Stimulated activated CD4-positive, alpha-beta T cell treated with anti-CD3 and anti-CD28 coated beads, Interleukin-1b, Interleukin-23, amount 100 ng/mL, for 48 hours (primary cell): ENCODE data around the gene ITGB7.

Experiments
- DNase-seq: peaks from one replicate; pipeline ENCODE4 v3.0.0-alpha.2; 2020

The ITGB7 gene

DNA sequence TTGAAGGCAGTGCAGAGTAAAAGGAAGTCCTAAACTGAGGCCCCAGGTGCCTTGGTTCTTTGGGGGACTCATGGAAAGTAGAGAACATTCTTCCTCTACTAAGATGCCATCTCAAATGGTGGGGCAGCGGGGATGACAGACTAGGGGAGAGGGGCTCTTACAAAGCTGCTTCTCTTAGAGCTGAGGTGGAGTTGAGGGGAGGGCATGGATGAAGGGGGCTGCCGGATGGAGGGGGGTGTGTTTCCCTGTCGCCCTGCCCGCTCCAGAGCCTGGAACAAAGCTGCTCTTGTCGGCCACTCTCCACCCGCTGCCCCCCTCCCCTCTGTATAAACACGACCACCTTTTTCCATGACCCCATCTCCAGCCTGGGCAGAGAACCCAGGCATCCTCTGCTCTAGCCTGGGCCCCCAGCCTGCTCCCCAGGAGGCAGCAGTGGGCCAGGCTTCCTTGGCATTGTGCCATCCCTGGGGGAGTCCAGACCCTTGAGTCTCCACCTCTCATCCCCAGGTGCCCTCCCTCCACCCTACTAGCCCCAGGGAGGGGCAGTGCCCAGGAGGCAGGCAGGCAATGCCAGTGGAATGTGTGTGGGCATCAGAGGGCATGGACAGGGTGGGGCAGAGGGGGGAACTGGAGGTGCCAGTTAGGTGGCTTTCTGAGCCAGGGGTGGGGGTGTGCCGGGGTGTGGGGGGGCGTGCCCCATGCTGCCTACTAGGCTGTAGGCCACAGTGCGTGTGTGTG is 23.2 kb upstream of the ITGB7 start:
- DNase-seq, result no peak

DNA sequence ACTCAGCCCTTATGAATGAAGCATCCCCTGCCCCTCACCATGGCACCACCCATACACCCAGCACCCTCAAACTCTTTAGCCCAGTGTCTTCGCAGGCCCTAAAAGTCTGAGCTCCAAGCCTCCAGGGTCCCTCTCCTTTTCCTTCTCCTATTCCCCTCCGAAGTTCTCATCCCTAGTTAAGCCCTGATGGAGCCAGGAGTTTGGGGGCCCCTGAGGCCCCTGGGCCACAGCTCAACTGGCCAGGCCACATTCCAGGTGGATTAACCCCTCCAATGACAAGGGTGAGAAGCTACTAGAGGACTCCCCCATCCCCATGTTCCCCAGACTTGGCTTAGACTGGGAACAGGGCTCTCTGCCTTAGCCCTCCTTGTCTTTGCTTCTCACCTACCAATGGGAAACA is 22.4 kb upstream of the ITGB7 start:
- DNase-seq, result no peak

DNA sequence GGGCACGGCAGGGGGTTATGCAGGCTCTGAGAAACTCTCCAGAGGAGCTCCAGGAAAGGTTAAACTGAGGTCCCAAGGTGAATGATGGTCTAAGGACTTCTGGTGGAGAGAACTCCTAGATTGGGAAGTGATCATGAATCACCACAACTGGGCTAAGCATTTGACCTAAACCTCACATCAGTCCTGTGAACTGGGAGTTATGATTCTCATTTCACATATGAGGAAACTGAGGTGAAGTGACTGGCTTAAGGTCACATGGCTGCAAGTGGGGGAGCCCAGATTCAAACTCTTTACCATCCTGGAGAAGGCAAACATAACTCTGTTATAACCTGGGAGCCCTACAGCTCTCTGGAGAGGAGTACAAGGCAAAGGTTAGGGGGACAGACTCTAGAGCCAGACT is 20.8 kb upstream of the ITGB7 start:
- DNase-seq, result no peak

DNA sequence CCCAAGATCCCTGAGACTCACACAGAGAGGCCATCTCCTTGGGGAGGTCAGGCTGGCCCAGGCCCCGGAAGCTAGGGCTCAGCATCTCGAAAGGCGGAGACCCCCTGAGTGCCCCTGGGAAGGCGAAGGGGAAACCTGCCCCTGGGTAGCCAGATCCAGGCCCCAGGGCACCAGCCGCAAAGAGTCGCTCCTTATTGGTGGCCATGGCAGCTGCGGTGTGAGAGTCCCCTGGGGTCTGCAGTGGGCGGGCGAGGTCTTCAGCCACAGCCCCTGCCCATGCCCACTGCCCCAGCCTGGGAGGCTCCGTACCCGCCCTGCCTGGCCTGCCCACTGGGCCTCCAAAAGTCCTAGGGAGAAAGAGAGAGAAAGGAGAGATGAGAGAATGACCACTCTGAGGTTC is 20.3 kb upstream of the ITGB7 start:
- no peak for DNase-seq

DNA sequence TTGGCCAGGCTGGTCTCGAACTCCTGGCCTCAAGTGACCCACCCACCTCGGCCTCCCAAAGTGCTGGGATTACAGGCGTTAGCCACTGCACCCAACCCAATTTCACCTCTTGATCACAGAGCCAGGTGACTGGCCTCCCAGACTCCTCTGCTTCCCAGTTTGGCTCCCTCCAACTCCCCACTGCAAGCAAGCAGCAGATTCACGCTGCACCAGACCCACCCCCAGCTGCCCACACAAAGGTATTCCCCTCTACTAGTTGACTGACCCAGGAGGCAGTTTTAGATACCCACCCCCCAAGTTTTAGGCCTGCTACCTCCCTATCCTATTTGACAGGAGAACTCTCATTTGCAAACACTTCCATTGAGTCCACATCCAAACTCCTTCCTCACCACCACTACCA is 19.8 kb upstream of the ITGB7 start:
- DNase-seq, result no peak

DNA sequence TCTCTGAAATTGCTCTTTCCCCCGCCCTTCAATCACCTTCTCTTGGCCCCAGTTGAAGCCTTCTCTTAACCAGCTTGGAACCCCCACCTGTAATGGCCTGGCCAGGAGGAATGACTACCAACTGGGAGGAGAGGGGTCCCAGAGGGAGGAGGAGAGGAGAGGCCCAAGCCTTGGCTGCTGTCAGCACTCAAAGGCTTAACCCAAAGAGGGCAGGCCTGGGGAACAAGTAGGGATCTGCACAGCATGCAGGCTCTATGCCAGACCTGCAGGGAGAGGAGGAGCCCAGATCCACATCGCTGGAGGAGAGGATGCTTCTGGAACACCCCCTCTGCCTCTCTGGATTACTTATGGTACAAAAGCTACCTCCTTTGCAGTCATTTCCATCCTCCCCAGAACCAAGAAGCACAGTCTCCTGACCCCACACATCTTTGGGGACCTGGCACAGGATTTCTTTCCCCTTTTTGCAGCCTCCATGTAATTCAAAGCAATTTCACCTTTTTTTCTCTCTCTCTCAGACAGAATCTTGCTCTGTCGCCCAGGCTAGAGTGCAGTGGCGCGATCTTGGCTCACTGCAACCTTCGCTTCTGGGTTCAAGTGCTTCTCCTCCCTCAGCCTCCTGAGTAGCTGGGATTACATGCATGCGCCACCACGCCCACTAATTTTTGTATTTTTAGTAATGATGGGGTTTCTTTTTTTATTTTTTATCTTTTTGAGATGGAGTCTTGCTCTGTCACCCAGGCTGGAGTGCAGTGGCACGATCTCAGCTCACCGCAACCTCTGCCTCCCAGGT is 18.8 kb upstream of the ITGB7 start:
- no peak for DNase-seq

DNA sequence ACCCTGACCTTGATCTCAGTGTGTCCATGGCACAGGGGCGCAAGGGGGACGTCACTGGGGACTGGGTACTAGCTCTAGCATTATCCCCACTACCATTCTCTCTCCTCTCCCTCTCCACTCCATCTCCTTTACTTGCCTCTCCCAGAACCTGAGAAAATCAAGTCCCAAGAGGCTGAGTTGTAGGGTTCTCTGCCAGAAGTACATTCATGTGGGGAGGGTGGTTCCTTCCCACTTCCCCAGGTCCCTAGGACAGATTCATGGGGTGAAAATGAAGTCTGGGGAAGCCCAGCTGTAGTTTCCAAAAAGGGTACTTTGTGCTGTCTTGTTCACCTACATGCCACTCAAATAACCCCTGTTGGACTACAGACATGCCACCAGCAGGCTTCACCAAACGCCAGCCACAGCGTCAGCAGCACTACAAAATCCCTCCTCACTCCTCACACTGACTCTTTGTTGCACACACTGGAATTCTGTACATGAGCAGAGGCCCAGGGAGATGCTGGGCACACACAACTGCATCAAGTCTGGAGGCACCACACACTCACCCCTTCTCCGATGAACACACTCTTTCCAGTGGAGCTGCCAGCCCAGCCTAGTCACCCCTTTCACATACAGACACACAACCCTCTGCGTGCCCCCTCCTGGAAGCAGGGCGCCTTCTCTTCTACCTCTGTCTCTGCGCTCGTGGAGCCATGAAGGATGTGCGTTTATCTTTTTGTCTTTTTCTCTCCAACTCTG is 18.0 kb upstream of the ITGB7 start:
- DNase-seq, result no peak

DNA sequence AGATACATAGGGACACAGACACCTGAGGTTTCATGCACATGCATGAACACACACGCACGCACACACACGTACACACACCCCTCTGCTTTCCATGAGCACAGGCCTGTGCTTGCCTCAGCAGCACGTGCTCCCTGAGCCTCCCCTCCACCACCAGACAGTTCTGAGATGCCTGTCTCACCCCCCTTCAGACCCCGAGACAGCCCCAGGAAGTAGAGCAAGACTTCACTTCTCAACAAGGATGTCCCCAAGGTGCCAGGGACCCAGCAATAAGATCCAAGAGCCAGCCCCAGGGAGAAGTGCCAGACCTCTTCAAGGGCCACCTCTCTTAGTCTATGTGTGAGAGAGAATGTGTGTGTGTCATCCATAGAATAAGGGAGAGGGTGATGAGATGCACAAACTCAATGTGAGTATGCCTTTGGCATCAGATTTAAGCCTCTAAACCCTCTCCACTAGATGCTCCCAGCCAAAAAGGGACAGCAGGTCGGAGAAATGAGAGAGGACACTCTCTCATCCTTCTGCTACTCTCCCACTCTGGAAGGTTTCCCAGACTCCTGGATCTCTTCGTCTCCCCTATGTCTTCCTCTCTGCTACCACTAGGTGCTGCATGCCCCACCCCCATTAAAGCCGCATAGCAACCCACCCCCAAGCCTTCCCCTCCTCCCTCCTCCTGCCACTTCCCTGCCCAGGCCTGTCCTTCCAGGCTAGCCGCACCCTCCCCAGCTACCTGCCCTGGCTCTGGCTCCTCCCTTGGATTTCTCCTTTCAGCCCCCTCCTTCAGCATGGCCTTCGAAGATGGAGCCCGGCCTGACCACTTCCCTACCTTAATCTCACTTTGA is 17.2 kb upstream of the ITGB7 start:
- DNase-seq, result no peak

DNA sequence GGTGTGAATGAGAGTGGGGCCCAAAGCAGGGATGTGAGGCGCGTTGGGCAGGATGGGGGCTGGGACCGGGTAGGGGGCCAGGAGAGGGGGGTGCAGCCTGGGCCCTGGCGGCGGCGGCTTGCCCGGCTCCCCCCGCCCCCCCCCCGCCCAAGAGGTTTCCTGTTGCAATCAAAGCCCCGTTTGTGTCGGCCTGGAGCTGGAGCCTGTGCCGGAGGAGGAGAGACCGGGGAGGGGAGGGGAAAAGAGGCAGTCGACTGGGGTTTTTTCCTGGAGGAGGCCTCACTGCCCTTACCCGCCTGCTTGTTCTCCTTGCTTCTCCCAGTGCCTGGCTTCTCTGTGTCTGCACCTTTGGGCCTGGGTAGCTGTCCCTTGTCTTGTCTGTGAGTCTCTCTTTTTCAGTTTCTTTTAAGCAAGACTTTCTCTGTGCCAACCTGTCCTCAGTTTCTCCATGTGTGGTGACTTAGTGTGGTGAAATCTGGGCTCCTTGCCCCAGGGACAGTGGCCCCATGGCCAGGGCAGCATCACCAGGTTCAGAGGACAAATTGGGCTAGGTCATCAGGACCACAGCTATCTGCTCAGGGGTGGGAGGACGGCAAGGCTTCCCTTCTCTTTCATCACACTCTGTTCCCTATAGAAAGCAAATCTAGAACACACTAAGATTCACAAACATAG is 16.5 kb upstream of the ITGB7 start:
- DNase-seq, result no peak

DNA sequence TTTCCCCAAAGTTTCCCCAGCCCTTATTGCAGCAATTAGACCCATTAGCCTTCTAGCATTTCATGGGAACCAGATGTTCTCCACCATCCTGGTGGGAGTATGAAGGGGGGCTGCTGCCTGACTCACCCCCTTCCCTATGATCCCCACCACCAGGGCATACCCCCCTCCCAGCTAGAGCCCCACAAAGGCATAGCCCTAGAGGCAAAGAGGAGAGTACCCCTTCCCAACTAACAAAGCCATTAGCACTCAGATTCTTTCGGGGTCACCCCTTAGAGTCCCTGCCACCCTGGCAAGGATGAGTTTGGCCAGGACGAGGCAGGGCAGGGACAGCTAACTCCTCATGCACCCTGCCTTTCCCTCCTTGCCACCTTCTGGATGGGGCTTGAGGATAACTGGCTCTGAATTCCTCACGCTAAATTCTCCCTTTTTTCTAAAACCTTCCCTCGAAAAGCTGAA is 15.8 kb upstream of the ITGB7 start:
- no peak for DNase-seq

DNA sequence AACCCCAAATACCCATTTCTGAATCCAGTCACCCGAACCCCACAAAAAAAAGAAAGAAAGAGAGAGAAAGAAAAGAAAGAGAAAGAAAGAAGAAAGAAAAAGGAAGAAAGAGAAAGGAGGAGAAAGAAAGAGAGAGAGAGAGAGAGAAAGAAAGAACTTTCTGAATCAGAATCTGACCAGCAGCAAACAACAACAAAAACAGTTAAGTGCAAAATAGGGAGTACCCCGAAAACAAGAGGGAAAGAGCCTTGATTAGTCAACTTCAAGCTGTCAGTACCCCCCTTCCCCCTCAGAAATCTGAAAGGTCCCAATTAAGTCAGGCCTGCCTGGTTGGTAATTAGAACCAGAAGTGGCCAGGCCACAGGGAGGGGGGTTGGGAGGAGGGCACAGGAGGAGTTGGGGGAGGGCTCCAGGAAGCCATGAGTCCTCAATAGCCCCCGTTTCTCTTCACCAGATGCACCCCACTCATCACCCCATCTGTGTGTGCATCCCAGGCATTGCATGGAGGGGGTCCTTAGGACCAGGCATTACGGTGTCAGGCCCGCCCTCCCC is 15.2 kb upstream of the ITGB7 start:
- DNase-seq, result no peak

DNA sequence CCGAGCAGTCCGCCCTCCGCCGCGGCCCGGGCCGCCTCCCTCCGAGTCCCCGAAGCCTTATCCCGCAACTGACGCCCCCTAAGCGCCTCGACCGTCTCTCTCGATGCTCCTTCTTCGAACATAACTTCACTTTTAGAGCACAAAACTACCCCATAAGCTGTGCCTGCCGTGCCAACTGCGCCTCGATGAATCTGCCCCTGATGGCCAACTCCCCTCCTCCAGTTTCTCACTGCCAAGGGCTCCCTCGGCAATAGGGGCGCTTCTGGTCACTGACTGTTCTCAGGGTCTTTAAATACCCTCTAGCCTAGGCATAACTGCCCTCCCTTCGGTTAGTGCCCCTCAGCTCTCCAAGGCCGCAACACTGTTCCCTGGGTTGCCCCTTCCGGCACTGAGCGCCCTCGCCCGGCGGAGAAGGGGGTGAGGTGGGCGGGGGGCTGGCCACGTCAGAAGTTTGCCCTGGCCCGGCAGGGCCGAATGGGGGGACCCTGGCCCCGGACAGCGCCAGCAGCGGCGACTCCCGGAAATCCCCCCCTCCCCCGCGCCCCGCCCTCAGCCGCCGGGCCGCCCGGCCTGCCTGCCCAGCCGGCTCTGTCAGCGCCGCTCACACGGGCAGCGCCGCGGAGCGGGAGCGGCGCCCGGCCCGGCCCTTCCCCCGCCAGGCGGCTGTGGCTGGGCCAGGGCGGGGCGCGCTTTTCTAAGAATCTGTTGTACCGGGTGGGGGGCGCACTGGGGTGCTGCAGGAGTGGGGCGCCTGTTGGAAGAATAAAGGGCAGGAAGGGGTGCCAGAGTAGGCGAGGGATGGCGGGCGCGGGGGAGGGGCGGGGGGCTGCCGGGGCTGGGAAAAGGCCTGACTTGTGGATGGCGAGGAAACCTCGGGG is 14.4 kb upstream of the ITGB7 start:
- no peak for DNase-seq

DNA sequence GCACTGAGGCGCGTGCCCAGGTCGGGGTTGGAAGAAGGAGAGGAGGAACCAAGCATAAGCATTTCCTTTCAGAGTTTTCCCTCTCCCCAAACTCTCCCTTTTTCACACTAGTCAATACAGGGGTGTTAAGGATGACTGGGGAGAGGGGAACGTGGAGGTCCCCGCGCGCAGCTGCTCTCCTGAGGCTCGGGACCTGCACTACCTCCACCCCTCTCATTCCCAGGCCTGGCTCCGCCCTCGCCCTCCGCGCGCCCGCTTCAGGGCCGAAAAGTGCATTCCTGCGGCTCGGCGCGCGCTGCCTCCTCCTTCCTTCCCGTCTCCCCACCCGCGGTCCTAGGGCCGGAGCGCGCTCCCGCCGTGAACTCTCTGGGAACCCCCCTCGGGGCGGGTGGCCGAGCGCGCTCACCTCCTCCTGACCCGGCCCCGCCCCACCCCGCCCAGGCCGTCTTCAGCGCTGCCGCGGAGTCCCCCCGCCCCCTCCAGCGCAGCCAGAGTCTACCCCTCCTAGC is 13.7 kb upstream of the ITGB7 start:
- peak; percentile 82 for DNase-seq

DNA sequence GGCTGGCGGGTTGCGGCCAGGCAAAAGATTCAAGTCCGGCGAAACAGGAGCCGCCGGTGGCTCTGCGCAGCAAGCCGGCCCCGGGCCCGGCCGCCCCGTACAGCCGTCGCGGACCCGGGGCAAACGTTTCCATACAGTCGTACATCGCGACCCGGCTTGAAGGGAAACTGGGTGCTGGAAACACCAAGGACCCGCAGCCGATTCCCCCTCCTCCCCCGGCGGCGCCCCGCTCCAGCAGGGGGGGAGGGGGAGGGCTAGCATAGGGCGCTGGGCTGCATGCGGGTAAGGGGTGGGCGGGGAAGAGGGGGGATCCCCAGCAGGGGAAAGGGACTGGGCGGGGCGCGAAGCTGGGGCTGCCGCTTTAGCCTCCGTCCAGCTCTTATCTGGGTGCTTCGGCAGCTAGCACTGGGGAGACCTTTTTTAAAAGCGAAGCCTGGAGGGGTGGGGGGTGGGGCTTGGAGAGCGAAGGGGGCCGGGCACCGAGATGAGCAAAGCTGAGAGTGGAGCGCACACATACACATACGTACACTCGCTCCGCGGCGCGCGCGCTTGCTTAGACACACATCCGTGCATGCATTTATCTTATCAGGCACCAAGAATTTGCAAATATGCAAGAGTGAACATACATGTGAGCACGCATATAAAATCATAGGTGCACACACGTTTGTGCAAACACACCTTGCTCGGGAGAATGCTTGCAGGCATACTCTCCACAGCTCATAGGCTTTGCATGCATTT is 13.1 kb upstream of the ITGB7 start:
- peak; percentile 80 for DNase-seq

DNA sequence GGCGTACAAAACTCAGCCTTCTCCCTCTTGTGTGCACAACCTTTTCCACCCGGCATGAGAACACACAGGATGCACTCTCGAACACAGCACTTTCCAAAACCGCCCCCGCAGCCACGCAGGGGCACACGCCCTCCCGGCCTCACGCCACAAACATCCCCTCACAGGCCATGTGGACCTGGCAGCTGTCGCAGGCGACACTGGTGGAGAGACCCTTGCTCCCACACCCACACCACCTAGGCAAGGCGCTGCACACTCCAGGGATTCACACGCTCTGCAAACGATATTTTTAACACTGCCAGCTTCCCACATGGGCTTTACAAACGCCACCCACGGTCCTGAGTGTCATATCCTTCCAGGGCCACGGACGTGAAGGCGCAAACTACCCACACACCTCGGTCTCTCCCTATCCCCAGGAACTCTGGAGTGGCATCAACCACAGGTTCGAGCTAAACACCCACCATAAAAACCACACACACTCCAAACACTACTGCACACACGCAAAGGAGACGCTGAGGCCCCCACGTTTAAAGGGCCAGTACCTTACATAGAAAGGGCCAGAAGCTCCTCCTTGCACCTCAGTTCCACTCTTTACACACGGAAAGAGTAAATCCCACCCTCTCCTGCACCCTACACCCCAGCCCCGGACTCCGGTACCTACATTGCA is 12.4 kb upstream of the ITGB7 start:
- DNase-seq, result peak; percentile 66

DNA sequence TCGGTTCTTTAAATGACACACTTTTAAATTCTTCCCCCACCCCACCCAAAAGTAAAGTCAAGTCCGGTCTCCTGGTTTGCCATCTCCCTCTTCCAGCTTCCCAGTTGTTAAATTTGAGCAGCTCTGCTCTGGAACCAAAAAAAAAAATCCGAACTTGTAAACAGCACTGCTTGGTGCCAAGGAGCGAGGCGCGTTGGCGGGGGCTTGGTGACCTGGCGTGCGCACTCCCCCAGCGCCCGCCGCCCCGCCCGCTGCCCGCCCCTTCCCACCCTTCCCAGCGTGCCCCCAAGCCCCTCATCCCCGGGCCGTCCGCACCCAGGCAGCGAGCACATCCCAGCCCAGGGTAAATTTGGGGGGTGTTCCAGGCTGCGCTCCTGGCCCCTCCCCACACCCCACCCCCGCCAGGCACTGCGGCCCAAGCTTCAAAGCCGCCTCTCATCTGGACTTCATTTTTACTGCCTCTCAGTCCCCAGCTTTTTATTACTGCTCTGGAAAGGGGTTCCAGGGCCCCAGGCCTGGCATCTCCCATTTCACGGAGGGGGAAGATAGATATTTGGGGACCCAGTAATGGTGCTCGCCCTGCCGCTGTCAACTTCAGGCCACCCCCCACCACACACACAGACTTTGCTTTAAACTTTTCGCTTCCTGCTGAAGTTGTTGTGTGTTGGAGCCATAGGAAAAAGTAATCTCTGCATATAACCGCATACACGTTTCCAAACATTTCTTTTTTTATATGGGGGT is 11.7 kb upstream of the ITGB7 start:
- DNase-seq, result no peak

DNA sequence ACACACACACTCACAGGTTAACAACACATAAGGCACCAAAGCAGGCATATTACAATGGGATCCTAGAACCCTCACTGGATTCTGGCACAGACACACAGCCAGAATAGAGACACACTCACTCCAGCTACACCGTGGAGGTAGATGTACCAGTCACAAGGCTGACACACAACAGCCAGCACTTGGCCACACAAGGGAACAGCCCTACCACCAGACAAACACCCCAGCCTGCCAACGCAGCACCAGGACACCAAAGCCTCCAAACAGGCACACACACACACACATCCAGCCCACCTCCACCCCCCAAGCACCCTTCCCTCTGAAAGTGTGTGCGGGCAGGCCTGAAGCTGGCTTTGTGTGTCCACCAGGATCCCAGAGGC is 10.9 kb upstream of the ITGB7 start:
- DNase-seq, result no peak

DNA sequence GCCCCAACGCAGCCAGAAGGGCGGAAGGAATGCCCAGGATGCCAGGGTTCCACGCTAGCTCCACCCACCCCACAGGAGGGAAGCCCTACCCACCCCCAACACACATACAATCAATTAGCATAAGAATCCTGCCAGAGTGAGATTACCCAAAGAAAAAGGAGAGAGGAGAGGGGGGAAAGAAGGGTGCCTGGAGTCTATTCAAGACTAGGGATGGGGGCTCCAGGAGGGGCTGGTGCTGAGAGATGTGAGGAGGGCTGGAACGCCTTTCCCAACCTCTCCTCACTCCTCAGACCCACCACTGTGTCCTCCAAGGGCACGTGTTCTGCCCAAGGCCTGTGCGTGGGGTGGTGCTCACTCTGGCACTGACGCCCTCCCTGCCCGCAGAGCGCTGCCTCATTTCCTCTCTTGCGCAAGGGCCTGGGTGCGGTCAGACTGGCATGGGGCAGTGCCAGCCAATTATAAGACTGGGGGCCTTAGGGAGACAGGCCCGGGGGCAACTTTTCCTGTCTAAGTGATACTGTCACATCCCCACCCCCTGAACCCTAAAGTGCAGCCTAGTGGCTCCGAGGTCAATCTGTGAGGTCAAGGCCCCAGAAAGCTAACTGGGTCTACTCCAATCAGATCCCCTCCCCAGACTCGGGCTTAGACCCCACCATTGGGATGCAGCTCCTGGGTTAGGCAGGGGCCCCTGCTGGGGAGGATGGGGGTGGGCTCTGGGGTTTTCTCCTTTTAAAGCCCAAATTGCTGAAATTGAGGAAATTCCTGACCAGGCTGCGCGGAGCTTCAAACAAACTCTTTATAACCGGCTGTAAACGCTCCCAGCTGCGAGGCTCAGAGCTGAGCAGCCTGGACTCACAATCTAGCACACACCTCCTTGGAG is 10.2 kb upstream of the ITGB7 start:
- peak; percentile 53 for DNase-seq
